Measurements from ENCODE around the gene DIPK1A. TPM values are rescaled to one million over a fixed set of nuclear protein-coding genes. Genes with fewer than 3 reads are reported as not detected.
"Not testable (repeated sequence)": the region's sequence is repeated elsewhere in the genome, so short reads cannot be mapped to it uniquely, and the experiment has no call there.

DIPK1A gene
- total RNA-seq, 1 experiment from 2014 or later = 8.6 TPM

GRCh38 chr1:92989253-92989652 lies 28.0 kb upstream of the DIPK1A start:
- no peak for DNase-seq (ENCODE audit: low read depth)
- in situ Hi-C loops (cut with HindIII; ENCODE audit: low pct_unique_long_range_greater_than_20kb, low sequenced_read_pairs) = no loop called here

GRCh38 chr1:92987462-92987861 lies 26.2 kb upstream of the DIPK1A start:
- DNase-seq (ENCODE audit: low read depth) = no peak
- in situ Hi-C loops (cut with HindIII; ENCODE audit: low pct_unique_long_range_greater_than_20kb, low sequenced_read_pairs) = no loop called here

- DNase-seq (ENCODE audit: low read depth) = no peak
- in situ Hi-C loops (cut with HindIII; ENCODE audit: low pct_unique_long_range_greater_than_20kb, low sequenced_read_pairs) = no loop called here
Measured at GRCh38 chr1:92985101-92985500, 23.8 kb upstream of the DIPK1A start.

- in situ Hi-C loops (cut with HindIII; ENCODE audit: low pct_unique_long_range_greater_than_20kb, low sequenced_read_pairs) = no loop called here
- DNase-seq (ENCODE audit: low read depth) = peak; percentile 59
Measured at GRCh38 chr1:92980732-92981647, 19.7 kb upstream of the DIPK1A start.

GRCh38 chr1:92975551-92976232 lies 14.4 kb upstream of the DIPK1A start:
- in situ Hi-C loops (cut with HindIII; ENCODE audit: low pct_unique_long_range_greater_than_20kb, low sequenced_read_pairs) = no loop called here

GRCh38 chr1:92974112-92974511 lies 12.8 kb upstream of the DIPK1A start:
- in situ Hi-C loops (cut with HindIII; ENCODE audit: low pct_unique_long_range_greater_than_20kb, low sequenced_read_pairs) = not testable (repeated sequence)

More at GRCh38 chr1:92975551-92976232, 14.4 kb upstream of the DIPK1A start:
- peak; percentile 70 for DNase-seq (ENCODE audit: low read depth)

GRCh38 chr1:92973203-92973897 lies 12.1 kb upstream of the DIPK1A start:
- in situ Hi-C loops (cut with HindIII; ENCODE audit: low pct_unique_long_range_greater_than_20kb, low sequenced_read_pairs) = no loop called here
- DNase-seq (ENCODE audit: low read depth) = no peak

More at GRCh38 chr1:92974112-92974511, 12.8 kb upstream of the DIPK1A start:
- not testable (repeated sequence) for DNase-seq (ENCODE audit: low read depth)

- in situ Hi-C loops (cut with HindIII; ENCODE audit: low pct_unique_long_range_greater_than_20kb, low sequenced_read_pairs) = no loop called here
- DNase-seq (ENCODE audit: low read depth) = no peak
Measured at GRCh38 chr1:92972409-92973129, 11.3 kb upstream of the DIPK1A start.

GRCh38 chr1:92971932-92972331 lies 10.7 kb upstream of the DIPK1A start:
- DNase-seq (ENCODE audit: low read depth); in situ Hi-C loops (cut with HindIII; ENCODE audit: low pct_unique_long_range_greater_than_20kb, low sequenced_read_pairs): not testable (repeated sequence)

GRCh38 chr1:92970990-92971689 lies 9.9 kb upstream of the DIPK1A start:
- no peak for DNase-seq (ENCODE audit: low read depth)
- in situ Hi-C loops (cut with HindIII; ENCODE audit: low pct_unique_long_range_greater_than_20kb, low sequenced_read_pairs) = no loop called here

- DNase-seq (ENCODE audit: low read depth) = no peak
- in situ Hi-C loops (cut with HindIII; ENCODE audit: low pct_unique_long_range_greater_than_20kb, low sequenced_read_pairs) = no loop called here
Measured at GRCh38 chr1:92969517-92969916, 8.3 kb upstream of the DIPK1A start.

GRCh38 chr1:92968138-92969032 lies 7.1 kb upstream of the DIPK1A start:
- peak; percentile 66 for DNase-seq (ENCODE audit: low read depth)
- in situ Hi-C loops (cut with HindIII; ENCODE audit: low pct_unique_long_range_greater_than_20kb, low sequenced_read_pairs) = no loop called here

- in situ Hi-C loops (cut with HindIII; ENCODE audit: low pct_unique_long_range_greater_than_20kb, low sequenced_read_pairs) = no loop called here
- no peak for DNase-seq (ENCODE audit: low read depth)
Measured at GRCh38 chr1:92964998-92965397, 3.7 kb upstream of the DIPK1A start.

GRCh38 chr1:92964316-92964715 lies 3.1 kb upstream of the DIPK1A start:
- in situ Hi-C loops (cut with HindIII; ENCODE audit: low pct_unique_long_range_greater_than_20kb, low sequenced_read_pairs) = no loop called here
- DNase-seq (ENCODE audit: low read depth) = no peak

GRCh38 chr1:92961896-92962752 lies 862 bp upstream of the DIPK1A start:
- in situ Hi-C loops (cut with HindIII; ENCODE audit: low pct_unique_long_range_greater_than_20kb, low sequenced_read_pairs) = no loop called here
- peak; percentile 90 for DNase-seq (ENCODE audit: low read depth)

Measured in Caki2 (cell line).